NCI-H2107 (cell line): ENCODE results near the gene WASF2.
"Not testable (repeated sequence)": the region's sequence is repeated elsewhere in the genome, so short reads cannot be mapped to it uniquely, and the experiment has no call there.

Experiments used
- DNase-seq: peaks from one replicate; lab custom pipeline; 2025; lab: John Stamatoyannopoulos, UW

WASF2 gene

GRCh38 chr1:27418326-27419185, 71.4 kb downstream of the WASF2 start:
- DNase-seq = no peak

- no peak for DNase-seq
These were observed 72.3 kb downstream of the WASF2 start for GRCh38 chr1:27417713-27418112.

- no peak for DNase-seq
These were observed 73.4 kb downstream of the WASF2 start for GRCh38 chr1:27416387-27417111.

DNA sequence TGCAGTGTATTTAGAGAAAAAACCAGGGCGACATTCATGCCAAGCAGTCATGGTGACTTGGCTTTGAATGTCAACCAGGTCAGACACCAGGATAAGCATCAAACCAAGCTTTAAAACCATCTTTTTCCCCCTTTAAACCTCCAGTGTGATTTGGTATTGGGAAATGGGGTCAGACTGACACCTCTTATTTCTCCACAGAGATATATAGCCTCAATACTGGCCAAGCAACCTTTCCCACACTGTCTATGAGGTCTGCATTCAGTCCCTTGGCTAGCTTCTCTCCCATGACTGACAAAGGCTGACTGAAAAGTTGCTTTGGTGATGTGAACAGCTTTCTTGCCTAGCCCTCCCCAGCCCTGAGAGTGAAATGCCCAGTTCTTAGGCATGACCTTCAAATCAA, 75.9 kb downstream of the WASF2 start:
- no peak for DNase-seq

GRCh38 chr1:27413004-27413403, 77.0 kb downstream of the WASF2 start:
- DNase-seq = no peak

DNA sequence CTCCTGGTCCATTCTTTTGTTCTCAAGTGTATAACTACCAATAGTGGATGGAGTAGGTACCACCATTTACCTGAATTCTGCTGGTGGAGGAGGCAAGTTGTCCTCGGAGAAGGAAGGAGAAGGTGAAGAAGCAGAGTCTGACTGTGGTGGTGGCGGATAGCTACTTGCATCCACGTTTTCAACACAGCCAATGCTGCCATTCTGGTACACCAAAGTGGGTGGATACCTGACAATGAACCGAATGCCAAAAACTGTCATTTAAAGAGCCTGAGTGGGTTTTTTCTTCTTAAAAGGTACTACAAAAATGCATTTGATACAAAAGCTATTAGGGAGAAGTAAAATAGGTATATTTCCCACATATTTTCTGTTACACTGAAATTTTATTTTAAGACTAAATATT, 77.5 kb downstream of the WASF2 start:
- no peak for DNase-seq

DNA sequence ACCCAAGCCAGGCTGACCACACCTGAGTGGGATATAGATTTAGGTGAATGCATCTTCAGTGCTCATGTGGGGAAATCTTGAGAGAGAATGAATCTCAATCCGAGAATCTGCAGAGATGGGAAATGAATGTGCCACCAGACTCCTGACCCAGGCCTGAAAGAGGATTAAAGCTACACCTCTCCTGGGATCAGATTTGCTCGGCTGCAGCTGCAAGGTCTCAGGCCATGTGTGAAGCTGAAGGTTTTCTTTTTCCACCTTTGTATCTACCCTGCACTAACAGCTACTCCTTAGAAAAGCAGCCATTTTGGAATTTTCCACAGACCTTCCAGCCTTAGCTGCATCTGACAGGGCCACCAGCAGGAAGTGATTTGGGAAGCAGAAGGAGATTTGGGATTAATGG, 79.3 kb downstream of the WASF2 start:
- DNase-seq = no peak

DNA sequence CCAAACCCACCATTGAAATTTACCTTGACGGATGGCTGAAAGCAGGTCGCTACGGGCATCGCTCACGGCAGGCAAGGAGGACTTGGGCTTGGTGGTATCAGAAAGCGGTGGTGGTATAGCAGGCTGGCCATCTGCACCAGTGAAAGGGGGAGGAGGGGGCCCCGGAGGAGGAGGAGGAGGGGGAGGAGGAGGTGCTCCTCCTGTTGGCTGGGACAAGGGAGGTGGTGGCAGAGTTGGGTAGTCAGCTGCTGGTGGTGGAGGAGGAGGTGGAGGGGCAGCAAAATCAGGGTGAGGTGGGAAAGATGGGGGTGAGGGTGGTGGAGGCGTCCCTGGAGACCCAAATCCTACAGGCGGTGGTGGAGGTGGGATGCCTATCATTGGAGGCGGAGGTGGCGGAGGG, 80.3 kb downstream of the WASF2 start:
- DNase-seq = no peak

DNA sequence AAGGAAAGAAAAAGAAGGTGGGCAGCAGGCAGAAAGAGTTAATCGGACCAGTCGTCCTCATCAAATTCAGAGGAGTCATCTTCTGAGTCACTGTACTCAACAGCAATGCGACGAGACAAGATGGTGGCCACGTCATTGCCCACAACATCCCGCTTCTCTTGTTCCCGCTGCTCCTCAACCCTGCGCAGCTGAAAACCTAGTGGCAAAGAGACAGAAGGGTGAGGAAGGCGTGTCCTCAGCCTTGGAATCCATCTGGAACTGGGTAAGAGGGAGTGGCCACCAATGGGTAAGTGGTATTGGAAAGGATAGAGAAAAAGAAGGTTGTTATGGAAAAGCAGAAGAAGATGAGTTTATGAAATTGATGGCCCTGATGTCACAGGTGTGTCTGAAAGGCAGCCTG, 81.8 kb downstream of the WASF2 start:
- DNase-seq = no peak

- DNase-seq = not testable (repeated sequence)
These were observed 83.2 kb downstream of the WASF2 start for GRCh38 chr1:27406791-27407190.

GRCh38 chr1:27406362-27406680, 83.6 kb downstream of the WASF2 start:
- DNase-seq = peak; percentile 74

DNA sequence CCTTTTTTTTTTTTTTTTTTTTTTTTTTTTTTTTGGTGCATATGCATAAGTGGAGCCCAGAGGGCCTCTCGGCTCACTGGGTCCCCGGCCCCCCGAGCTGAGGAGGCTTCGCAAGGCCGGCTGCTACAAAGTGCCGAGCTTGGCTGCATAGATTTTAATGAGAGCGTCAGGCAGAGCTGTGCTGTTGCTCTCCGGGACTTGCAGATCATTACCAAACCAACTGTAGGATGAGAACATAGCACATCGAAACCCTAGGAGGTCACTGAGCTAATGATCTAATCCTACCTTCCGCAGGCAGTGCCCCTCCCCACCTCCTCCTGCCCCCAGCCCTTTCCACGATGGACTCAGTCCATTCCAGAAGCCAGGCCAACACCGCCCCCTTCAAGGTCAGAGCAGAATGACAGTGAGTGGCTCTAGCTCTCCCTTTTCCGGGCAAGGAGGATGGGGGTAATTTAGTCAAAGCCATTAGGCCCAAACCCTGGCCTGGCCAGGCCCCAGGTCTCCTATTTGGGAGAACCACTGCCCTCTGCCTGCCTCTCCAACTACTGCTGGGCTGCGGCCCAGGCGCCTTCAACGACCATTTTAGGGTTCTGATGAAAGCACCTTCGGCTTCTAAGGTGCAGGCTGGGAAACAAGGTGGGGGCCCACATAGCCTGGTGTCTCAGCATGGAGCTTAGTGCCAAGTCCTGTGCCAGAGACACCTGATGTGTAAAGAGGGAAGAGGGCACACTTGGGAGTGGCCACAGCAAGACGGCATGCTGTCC, 84.2 kb downstream of the WASF2 start:
- not testable (repeated sequence) for DNase-seq

GRCh38 chr1:27405074-27405473, 84.9 kb downstream of the WASF2 start:
- DNase-seq = no peak

GRCh38 chr1:27403931-27404330, 86.0 kb downstream of the WASF2 start:
- no peak for DNase-seq

- DNase-seq = no peak
These were observed 86.8 kb downstream of the WASF2 start for GRCh38 chr1:27403065-27403726.

- DNase-seq = no peak
These were observed 87.6 kb downstream of the WASF2 start for GRCh38 chr1:27402349-27402754.

GRCh38 chr1:27400963-27401341, 89.0 kb downstream of the WASF2 start:
- no peak for DNase-seq

DNA sequence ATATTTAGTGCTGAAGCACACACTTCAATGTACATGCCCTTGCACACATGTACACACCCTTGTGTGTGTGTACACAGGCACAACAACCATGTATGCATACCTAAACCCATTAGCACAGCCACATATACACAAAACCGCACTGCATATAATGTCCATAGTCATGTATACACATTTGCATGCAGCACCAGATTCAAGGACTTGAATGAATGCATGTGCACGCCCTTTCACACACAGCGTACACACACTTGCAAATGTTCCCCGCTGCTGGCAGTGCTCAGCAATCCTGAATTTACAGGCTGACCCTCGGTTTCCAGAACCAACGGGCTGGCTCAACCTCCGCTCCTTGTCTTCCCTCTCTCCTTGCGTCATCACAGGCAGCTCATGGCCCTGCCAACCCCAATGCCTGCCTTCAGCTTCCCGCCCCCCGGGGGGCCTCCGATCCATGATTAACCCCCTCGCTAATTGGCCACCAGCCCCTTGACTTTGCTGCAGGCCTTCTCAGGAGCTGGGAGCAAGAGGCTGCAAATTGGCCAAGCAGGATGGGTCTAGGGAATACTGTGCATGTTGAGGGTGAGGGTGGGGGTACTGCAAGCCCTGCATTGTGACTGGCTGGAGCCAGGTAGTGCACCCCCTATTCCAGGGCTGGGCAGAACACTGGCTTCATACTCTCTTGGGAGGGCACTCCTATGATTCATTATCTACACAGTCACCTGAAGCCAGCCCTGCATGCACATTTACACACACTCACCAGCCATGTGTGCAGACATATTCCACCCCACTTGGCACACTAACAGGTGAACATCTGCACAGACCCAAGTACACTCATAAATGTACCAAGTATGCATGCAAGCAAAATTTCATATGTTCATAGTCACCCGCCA, 89.6 kb downstream of the WASF2 start:
- DNase-seq = no peak

GRCh38 chr1:27399251-27400025, 90.5 kb downstream of the WASF2 start:
- DNase-seq = no peak

DNA sequence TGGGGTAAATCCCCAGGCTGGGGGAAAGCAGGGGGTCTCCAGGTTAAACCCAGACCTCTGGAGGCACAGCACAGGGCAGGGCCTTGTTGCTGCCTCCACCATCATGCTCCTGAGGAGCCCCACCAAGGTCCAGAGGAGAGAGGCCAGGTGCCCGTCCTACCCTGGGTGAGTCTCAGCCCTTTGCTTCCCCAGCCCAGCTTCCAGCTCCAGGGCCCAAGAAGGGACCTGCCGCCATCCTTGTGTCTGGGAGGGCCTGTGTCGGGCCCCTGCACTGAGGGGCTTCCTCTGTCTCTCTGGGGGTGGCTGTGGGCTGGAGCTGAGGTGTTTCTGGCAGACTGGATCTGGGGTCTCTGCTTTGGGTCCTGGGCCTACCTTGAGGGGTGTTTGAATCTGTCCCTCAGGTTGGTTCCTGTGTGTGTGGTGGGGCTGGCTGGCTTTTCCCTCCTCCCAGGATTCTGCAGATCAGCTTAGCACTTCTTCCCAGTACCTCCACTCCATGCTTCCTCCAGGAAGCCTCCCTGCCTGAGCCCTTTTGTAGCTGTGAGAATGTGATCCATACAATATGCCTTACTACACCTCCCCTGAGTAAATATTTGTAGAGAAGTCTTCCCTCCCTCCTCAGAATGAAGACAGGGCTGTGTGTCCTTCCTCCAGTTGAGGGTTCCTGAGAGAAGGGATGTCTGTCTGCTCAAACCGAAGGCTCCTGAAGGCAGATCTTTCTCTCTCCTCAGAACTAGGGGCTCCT, 91.4 kb downstream of the WASF2 start:
- DNase-seq = no peak
